ENCODE data around the gene SURF1. TPM values are rescaled to one million over a fixed set of nuclear protein-coding genes. Genes with fewer than 3 reads are reported as not detected.
"Not testable (repeated sequence)": the region's sequence is repeated elsewhere in the genome, so short reads cannot be mapped to it uniquely, and the experiment has no call there.

The SURF1 gene
- total RNA-seq, 1 experiment from 2014 or later = 71.7 TPM

- POLR2A ChIA-PET = no interaction called here
- BruUV-seq (replicated peaks) = no TSS peak
Observed at GRCh38 chr9:133327834-133328484, 28.3 kb downstream of the SURF1 start.

GRCh38 chr9:133327021-133327420 is 29.3 kb downstream of the SURF1 start:
- H3K27me3 ChIP-seq (ENCODE audit: insufficient read depth, low read length); H3K4me1 ChIP-seq (ENCODE audit: control insufficient read depth in 1 of 2, insufficient read depth in 2 of 2, low read length in 2 of 2); ATAC-seq; POLR2A ChIA-PET; H3K79me2 ChIP-seq (ENCODE audit: insufficient read depth, low read length); H3K4me3 ChIP-seq (replicated peaks in 1 of 2; ENCODE audit: low read depth in 1 of 2, low read length in 2 of 2); H4K20me1 ChIP-seq (ENCODE audit: insufficient read depth); DNase-seq (ENCODE audit: low read depth, low spot score); RAD21 ChIA-PET (ENCODE audit: low non-redundant PET in 1 of 2, low total read pairs in 2 of 2, uncharacterized antibody in 2 of 2, unreplicated experiment in 2 of 2); H3K9me2 ChIP-seq (ENCODE audit: insufficient read depth); H3K27ac ChIP-seq (ENCODE audit: low read depth, low read length); BruUV-seq (replicated peaks); H3K9ac ChIP-seq (ENCODE audit: low read length); H3K9me3 ChIP-seq (ENCODE audit: control insufficient read depth in 1 of 2, insufficient read depth in 1 of 2, low read depth in 1 of 2, low read length in 2 of 2); H3K4me2 ChIP-seq (ENCODE audit: low read length); H2AFZ ChIP-seq (ENCODE audit: low read depth, low read length, poor library complexity, severe bottlenecking): not testable (repeated sequence)
- peaks cover 13 to 14% of the 10 kb centered on the region in 2 experiments; a peak in 3 of 4 replicates for H3K36me3 ChIP-seq (ENCODE audit: control insufficient read depth in 1 of 2, insufficient read depth in 2 of 2, low read length in 2 of 2)
- intact Hi-C loops (cut with micrococcal nuclease) = loop anchor here (5.0 kb wide), 1 partner anchor 75 kb away; no protein-coding TSS in a partner anchor
- CTCF ChIA-PET = interaction anchor here (0.9 kb wide), 1 partner anchor 141 kb away, joined by 3 read pairs; no protein-coding TSS in a partner anchor

More at GRCh38 chr9:133327834-133328484, 28.3 kb downstream of the SURF1 start:
- no peak overlapping the region for H3K9ac ChIP-seq (ENCODE audit: low read length)
- DNase-seq (ENCODE audit: low read depth, low spot score) = no peak
- no peak for ATAC-seq
- ChIA-PET CTCF (interaction anchor here (0.9 kb wide), 1 partner anchor 142 kb away, joined by 3 read pairs; no protein-coding TSS in a partner anchor), RAD21 (ENCODE audit: low non-redundant PET in 1 of 2, low total read pairs in 2 of 2, uncharacterized antibody in 2 of 2, unreplicated experiment in 2 of 2) (no interaction called here)
- no peaks in the 10 kb centered on the region for H3K27me3 ChIP-seq (ENCODE audit: insufficient read depth, low read length)
- H3K4me2 ChIP-seq (ENCODE audit: low read length) = no peak overlapping the region
- H3K4me1 ChIP-seq (ENCODE audit: control insufficient read depth in 1 of 2, insufficient read depth in 2 of 2, low read length in 2 of 2) = peaks cover 0 to 5% of the 10 kb centered on the region in 2 experiments; a peak in 2 of 4 replicates
- H3K27ac ChIP-seq (ENCODE audit: low read depth, low read length) = no peak overlapping the region
- intact Hi-C loops (cut with micrococcal nuclease) = loop anchor here (2.0 to 5.0 kb wide), 3 partner anchors 76 to 143 kb away; no protein-coding TSS in a partner anchor
- peaks cover 21 to 23% of the 10 kb centered on the region in 2 experiments; a peak in 3 of 4 replicates for H3K36me3 ChIP-seq (ENCODE audit: control insufficient read depth in 1 of 2, insufficient read depth in 2 of 2, low read length in 2 of 2)
- H3K9me3 ChIP-seq (ENCODE audit: control insufficient read depth in 1 of 2, insufficient read depth in 1 of 2, low read depth in 1 of 2, low read length in 2 of 2) = no peaks in the 10 kb centered on the region
- peaks cover 13% of the 10 kb centered on the region; the same call in 1 of the 2 replicates for H3K79me2 ChIP-seq (ENCODE audit: insufficient read depth, low read length)
- no peaks in the 10 kb centered on the region; the same call in 1 of the 2 replicates for H4K20me1 ChIP-seq (ENCODE audit: insufficient read depth)
- no peaks in the 10 kb centered on the region for H3K9me2 ChIP-seq (ENCODE audit: insufficient read depth)
- H3K4me3 ChIP-seq (replicated peaks in 1 of 2; ENCODE audit: low read depth in 1 of 2, low read length in 2 of 2) = no peak overlapping the region
- no peak overlapping the region for H2AFZ ChIP-seq (ENCODE audit: low read depth, low read length, poor library complexity, severe bottlenecking)
- TF ChIP-seq SRF (IDR thresholded peaks at IDR 0.05; ENCODE audit: low read depth) (no peak), CBX3 (IDR thresholded peaks at IDR 0.05; ENCODE audit: low read depth) (no peak), SP1 (IDR thresholded peaks at IDR 0.05; ENCODE audit: low read depth) (no peak), CEBPB (IDR thresholded peaks at IDR 0.05; ENCODE audit: low read depth) (no peak), ZBTB33 (IDR thresholded peaks at IDR 0.05; ENCODE audit: extremely low read depth, insufficient replicate concordance, low read length) (no peak)

Data from HCT116 (cell line).